T-helper 17 cell (primary cell): ENCODE data around the gene BUD23. TPM values are rescaled to one million over a fixed set of nuclear protein-coding genes. Genes with fewer than 3 reads are reported as not detected.
"Not testable (repeated sequence)": the region's sequence is repeated elsewhere in the genome, so short reads cannot be mapped to it uniquely, and the experiment has no call there.

ENCODE experiments used
- ATAC-seq: fragments of 150-1000 bp; cut with Tn5 transposase; 2 replicates; pipeline ENCODE4 v1.10.0; 2021; ENCODE audit warnings: mild to moderate bottlenecking, moderate library complexity
- DNase-seq, 3 donors: peaks; one replicate each; pipeline versions ENCODE4 v3.0.0 to v3.0.0-alpha.2; 2020 to 2021
- H3K9me3 ChIP-seq: one replicate; pipeline ENCODE4 v1.7.0; 2013; ENCODE audit warnings: low read length, mild to moderate bottlenecking; ENCODE audit not compliant: control insufficient read depth, poor library complexity, severe bottlenecking
- H3K27ac Mint-ChIP-seq: one replicate; pipeline ENCODE4 v1.8.0; 2022; ENCODE audit warnings: mild to moderate bottlenecking, moderate library complexity, mixed read lengths
- H3K27me3 Mint-ChIP-seq: one replicate; pipeline ENCODE4 v1.8.0; 2022; ENCODE audit warnings: mixed read lengths
- H3K36me3 Mint-ChIP-seq: one replicate; pipeline ENCODE4 v1.8.0; 2022; ENCODE audit warnings: low read depth, mixed read lengths
- H3K4me1 Mint-ChIP-seq: one replicate; pipeline ENCODE4 v1.8.0; 2022; ENCODE audit warnings: mild to moderate bottlenecking, mixed read lengths
- H3K4me3 Mint-ChIP-seq: one replicate; pipeline ENCODE4 v1.8.0; 2022; ENCODE audit warnings: mild to moderate bottlenecking, moderate library complexity, mixed read lengths
- total RNA-seq, 4 donors: library from RNA in 2 of 4; stranded (reverse) in 2 of 4; gene quantifications; one replicate each; pipeline ENCODE4 v1.2.3 and lab custom pipeline; 2022 to 2026

The BUD23 gene
- total RNA-seq, 2 donors from 2014 or later = 96.0 to 98.0 TPM

GRCh38 chr7:73707045-73707631 lies 23.7 kb downstream of the BUD23 start:
- Mint-ChIP-seq H3K36me3 (no peaks in the 10 kb centered on the region), H3K4me3 (peak overlapping the region; percentile 25), H3K27ac (peak overlapping the region; percentile 66), H3K4me1 (peaks cover 15% of the 10 kb centered on the region), H3K27me3 (no peaks in the 10 kb centered on the region)
- DNase-seq (no peak), ATAC-seq (peak; percentile 28)
- H3K9me3 ChIP-seq = no peaks in the 10 kb centered on the region

DNA sequence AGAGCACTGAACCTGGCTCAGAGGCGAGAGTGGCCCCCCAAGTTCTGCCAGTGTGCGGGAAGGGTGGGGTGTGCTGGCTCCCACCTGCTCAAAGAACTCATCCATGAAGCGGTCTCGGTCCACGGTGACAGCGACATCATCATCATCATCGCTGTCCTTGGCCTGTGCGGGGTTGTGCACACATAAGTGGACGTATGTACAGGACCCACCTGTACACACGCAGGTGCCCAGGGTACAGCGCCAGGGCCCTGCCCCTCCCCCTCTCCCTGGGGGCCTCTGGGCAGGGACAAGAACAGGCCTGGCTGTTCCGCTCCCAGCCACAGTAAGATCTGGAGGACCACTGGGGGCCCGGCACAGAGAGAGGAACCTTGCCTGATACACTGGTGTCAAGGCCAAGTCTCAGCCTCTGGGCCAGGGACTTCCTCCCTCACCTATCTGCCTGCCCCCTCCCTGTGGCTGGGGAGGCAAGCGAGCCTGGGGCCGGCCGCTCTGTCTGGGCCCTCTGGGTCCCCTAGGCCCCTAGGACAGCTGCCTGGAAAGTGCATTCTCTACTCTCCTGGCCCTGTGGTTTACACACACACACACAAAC lies 25.7 kb downstream of the BUD23 start:
- DNase-seq (no peak), ATAC-seq (no peak)
- Mint-ChIP-seq H3K4me3 (no peak overlapping the region), H3K36me3 (no peaks in the 10 kb centered on the region), H3K4me1 (peaks cover 22% of the 10 kb centered on the region), H3K27me3 (no peaks in the 10 kb centered on the region), H3K27ac (peak overlapping the region; percentile 54)
- no peaks in the 10 kb centered on the region for H3K9me3 ChIP-seq

DNA sequence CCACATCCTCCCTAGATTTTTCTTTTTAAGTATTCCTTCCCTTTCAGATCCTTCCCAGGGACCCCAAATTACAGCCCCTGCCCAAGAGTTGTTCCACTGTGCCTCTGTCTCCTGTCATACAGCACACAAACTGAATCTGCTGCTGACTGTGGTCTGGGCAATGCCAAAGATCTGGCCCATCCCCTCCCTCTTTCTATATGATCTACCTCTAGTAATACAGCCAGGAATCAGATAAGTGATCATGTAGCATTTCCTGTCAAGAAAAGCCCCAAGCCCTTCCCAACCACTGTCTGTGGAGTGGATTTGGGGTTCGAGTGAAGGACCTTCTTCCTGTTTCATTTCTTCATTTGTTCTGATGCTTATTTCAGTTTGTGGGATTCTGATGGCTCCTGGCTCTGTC lies 29.4 kb downstream of the BUD23 start:
- peaks cover 22% of the 10 kb centered on the region for H3K4me1 Mint-ChIP-seq
- no peaks in the 10 kb centered on the region for H3K9me3 ChIP-seq
- DNase-seq (no peak), ATAC-seq (no peak)
- H3K27ac Mint-ChIP-seq = peak overlapping the region; percentile 86
- H3K36me3 Mint-ChIP-seq = no peaks in the 10 kb centered on the region
- no peaks in the 10 kb centered on the region for H3K27me3 Mint-ChIP-seq
- no peak overlapping the region for H3K4me3 Mint-ChIP-seq

DNA sequence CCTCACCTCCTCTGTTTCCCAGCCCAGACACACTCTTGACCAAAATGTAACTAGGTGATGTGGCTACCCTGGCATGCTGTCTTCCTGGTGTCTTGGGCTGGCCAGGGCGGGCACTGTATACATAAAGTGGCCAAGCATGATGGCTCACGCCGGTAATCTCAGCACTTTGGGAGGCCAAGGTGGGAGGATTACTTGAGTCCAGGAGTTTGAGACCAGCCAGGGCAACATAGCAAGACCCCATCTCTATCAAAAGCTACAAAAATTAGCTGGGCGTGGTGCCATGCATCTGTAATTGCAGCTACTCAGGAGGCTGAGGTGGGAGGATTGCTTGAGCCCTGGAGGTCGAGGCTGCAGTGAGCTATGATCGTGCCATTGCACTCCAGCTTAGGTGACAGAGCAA lies 29.9 kb downstream of the BUD23 start:
- H3K4me3 Mint-ChIP-seq, H3K36me3 Mint-ChIP-seq, H3K9me3 ChIP-seq, ATAC-seq, H3K27me3 Mint-ChIP-seq, DNase-seq: not testable (repeated sequence)
- H3K27ac Mint-ChIP-seq = peak overlapping the region; percentile 86
- peaks cover 27% of the 10 kb centered on the region for H3K4me1 Mint-ChIP-seq

DNA sequence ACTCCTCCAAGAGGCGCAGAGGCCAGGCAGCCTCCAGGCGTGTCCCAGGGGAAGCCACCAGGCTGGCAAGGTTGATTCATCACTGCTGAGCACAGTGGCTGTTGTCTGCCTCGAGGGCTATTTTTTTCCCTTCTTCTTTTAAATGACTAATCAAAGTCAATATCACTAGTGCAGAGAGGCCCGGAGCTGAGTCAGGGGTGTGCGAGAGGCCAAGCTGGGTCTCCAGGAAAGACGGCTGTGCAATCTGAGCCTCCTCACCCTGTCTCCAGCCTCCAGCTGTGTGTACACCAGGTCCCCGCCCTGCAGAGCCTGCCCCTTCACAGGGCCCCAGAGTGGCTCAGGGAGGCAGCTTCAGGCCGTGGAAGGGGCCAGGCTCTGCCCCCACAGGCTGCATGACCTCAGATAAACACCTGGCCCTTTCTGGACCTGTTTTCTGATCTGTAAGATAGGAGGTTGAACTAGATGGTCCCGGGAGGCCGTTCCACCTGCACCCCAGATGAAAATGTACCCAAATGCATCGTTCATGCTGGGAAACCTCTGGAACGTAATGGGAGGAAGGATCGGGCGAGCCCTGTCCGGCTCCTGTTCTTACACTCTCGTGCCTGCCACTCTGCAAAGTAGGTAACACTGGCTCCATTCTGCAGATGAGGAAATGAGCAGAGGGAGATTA lies 32.4 kb downstream of the BUD23 start:
- Mint-ChIP-seq H3K4me1 (peaks cover 29% of the 10 kb centered on the region), H3K27me3 (no peaks in the 10 kb centered on the region), H3K36me3 (no peaks in the 10 kb centered on the region), H3K27ac (no peak overlapping the region), H3K4me3 (no peak overlapping the region)
- ATAC-seq = no peak
- H3K9me3 ChIP-seq = no peaks in the 10 kb centered on the region
- no peak for DNase-seq

- H3K4me3 Mint-ChIP-seq = peak overlapping the region; percentile 33
- ATAC-seq (no peak), DNase-seq (no peak)
- H3K9me3 ChIP-seq = no peaks in the 10 kb centered on the region
- no peaks in the 10 kb centered on the region for H3K36me3 Mint-ChIP-seq
- H3K27me3 Mint-ChIP-seq = no peaks in the 10 kb centered on the region
- H3K4me1 Mint-ChIP-seq = peaks cover 28% of the 10 kb centered on the region
- H3K27ac Mint-ChIP-seq = no peak overlapping the region
Measured at GRCh38 chr7:73716318-73716890, 33.0 kb downstream of the BUD23 start.

DNA sequence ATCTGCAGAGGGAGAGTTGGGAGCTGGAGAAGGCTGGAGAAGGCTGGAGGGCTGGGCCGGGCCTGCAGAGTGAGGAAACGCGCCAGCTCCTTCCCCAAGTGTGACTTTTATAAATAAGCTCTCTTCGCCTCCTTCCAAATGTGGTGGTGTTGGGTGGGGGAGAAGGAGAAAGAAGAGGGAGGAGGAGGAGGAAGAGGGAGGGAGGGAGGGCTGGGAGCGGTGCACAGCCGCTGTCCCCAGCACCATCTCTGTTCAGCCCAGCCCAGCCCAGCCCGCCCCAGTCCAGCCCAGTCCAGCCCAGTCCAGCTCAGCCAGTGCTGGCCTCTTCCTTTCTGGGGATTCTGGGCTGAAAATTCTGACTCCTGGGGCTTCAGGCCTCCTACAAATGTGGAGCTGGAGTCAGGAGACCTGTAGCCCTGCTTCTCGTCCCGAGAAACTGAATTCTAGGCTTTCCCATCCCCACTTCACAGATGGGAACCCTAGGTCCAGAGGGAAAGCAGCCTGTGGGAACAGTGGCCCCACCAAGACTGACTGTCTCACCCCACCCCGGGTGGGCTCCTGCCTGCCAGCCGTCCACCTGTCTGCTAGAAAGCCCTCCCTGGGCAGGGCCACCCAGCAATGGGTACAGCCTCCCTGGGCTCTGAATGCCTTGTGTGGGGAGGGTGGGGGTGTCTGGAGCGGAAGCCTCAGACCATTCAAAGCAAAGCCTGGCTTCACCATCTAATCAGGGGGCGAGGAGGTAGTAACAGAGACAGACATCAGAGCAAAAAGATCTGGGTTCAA lies 33.8 kb downstream of the BUD23 start:
- Mint-ChIP-seq H3K27ac (peak overlapping the region; percentile 67), H3K27me3 (no peaks in the 10 kb centered on the region), H3K36me3 (no peaks in the 10 kb centered on the region), H3K4me3 (peak overlapping the region; percentile 96), H3K4me1 (peaks cover 28% of the 10 kb centered on the region)
- H3K9me3 ChIP-seq = no peaks in the 10 kb centered on the region
- ATAC-seq (no peak), DNase-seq (no peak)

DNA sequence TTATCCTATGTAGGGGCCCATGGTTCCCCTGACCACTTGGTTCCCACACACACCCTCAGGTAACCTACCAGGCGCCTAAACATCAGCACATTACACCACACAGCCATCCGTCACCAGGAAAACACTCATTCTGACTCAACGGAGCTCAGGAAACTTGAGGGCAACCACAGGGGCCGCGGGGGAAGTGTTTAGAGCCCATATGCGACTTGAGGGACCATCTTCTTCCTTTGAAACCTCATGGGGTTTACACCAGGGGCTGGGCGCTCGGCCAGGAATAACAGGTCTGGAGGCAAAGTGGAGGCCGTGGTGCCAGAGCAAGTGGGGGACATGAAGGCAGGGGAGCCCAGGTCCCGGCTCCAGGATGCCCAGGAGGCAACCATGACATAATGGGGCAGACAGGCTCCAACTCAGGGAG lies 34.6 kb downstream of the BUD23 start:
- H3K27me3 Mint-ChIP-seq = no peaks in the 10 kb centered on the region
- DNase-seq (peak; percentile 41 to 69 (median 55)), ATAC-seq (peak; percentile 85)
- H3K4me3 Mint-ChIP-seq = peak overlapping the region; percentile 96
- no peaks in the 10 kb centered on the region for H3K9me3 ChIP-seq
- peaks cover 22% of the 10 kb centered on the region for H3K4me1 Mint-ChIP-seq
- peak overlapping the region; percentile 67 for H3K27ac Mint-ChIP-seq
- no peaks in the 10 kb centered on the region for H3K36me3 Mint-ChIP-seq

DNA sequence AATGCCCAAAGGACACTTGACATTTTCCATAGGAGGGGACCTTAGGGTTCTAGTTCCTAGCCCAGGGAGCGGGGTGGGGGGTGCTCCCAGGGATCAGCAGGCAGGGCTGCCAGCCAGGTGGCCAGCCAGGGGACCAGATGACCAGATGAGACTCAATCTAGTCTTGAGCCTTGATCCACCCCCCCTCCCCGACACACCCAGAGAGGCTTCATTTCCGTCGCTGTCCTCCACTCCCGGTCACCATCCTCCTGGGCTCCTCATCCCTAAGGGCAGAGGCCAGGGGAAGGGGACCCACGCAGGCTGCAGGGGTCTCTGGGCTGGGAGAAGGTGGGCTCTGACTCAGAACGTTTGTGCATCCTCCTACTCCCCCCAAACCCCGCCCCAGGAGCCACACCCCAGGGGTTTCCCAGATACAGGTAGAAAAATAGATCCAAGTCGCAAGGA lies 35.1 kb downstream of the BUD23 start:
- DNase-seq (peak in 1 of 3 donors; percentile 28), ATAC-seq (no peak)
- peak overlapping the region; percentile 96 for H3K4me3 Mint-ChIP-seq
- H3K4me1 Mint-ChIP-seq = peaks cover 18% of the 10 kb centered on the region
- H3K27me3 Mint-ChIP-seq = no peaks in the 10 kb centered on the region
- no peaks in the 10 kb centered on the region for H3K36me3 Mint-ChIP-seq
- H3K9me3 ChIP-seq = no peaks in the 10 kb centered on the region
- H3K27ac Mint-ChIP-seq = peak overlapping the region; percentile 67

DNA sequence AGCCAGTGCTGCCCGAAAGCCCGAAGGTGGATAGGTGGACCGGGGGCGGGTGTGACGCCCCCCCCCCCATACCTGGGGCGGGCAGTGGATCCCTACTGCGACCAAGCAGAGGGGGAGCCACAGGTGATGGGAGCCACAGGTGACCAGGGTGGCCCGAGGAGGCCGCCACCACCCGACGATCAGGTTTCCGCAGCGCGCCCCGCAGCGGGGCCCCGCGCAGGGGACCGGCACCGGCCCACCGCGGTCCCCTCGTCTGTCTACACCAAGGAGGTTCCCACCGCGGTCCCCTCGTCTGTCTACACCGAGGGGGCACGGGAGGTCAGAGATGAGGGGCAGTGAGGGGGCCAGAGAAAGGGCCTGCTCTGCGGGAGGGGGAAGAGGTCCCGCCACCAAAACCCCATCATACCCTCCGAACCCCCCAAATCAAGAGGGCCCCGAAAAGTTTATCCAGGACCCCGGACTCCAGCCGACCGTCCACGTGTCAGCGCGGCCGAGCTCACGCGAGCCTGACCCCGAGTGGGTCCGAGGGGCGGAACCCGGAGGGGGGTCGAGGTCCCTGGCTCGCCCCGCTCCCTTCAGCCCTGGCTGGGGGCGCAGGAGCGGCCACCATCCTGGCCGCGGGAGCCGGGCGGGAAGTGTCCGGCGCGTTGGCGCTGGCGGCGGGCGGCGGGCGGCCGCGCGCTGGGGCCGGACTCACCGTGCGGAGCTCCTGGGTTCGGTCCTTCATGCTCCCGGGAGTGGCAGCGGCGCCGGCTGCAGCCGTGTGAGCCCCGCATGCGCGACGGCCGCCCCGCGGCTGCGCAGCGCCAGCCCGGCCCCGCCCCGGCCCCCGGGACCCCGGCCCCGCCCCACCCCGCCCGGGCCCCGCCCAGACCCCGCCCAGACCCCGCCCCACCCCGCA lies 35.8 kb downstream of the BUD23 start, which contains the start of gene STX1A:
Gene STX1A (minus strand): TSS at position 765 of the 901 bp plus-strand sequence. CDS start 38 bp downstream, at position 727.
- DNase-seq = peak; percentile 62 to 77 (median 73)
- ATAC-seq = peak; percentile 74
- no peaks in the 10 kb centered on the region for H3K27me3 Mint-ChIP-seq
- H3K36me3 Mint-ChIP-seq = no peaks in the 10 kb centered on the region
- peaks cover 18% of the 10 kb centered on the region for H3K4me1 Mint-ChIP-seq
- H3K27ac Mint-ChIP-seq = peak within 1 kb of the TSS; percentile 89
- no peaks in the 10 kb centered on the region for H3K9me3 ChIP-seq
- peak within 1 kb of the TSS; percentile 96 for H3K4me3 Mint-ChIP-seq

DNA sequence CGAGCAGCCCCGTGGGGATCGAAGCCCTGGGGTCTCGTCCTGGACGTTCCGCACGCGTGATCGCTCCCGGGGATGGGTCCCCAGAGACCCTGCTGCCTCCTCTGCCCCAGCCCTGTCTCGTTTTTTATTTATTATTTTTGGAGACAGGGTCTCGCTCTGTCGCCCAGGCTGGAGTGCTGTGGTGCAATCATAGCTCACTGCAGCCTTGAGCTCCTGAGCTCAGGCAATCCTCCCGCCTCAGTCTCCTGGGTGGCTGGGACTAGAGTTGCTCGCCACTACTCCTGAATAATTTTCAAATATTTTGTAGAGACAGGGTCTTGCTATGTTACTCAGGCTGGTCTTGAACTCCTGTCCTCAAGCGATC lies 36.4 kb downstream of the BUD23 start:
- H3K9me3 ChIP-seq = no peaks in the 10 kb centered on the region
- ATAC-seq (no peak), DNase-seq (no peak)
- Mint-ChIP-seq H3K27me3 (no peaks in the 10 kb centered on the region), H3K36me3 (no peaks in the 10 kb centered on the region), H3K4me3 (peak overlapping the region; percentile 85), H3K27ac (peak overlapping the region; percentile 89), H3K4me1 (peaks cover 19% of the 10 kb centered on the region)

- peak overlapping the region; percentile 85 for H3K4me3 Mint-ChIP-seq
- ATAC-seq = not testable (repeated sequence)
Measured at GRCh38 chr7:73720443-73720842, 37.0 kb downstream of the BUD23 start.

More at GRCh38 chr7:73720443-73720842, 37.0 kb downstream of the BUD23 start:
- H3K4me1 Mint-ChIP-seq = peaks cover 20% of the 10 kb centered on the region
- H3K27me3 Mint-ChIP-seq, DNase-seq, H3K9me3 ChIP-seq, H3K36me3 Mint-ChIP-seq: not testable (repeated sequence)
- peak overlapping the region; percentile 89 for H3K27ac Mint-ChIP-seq
